Activated CD8-positive, alpha-beta T cell treated with anti-CD3 and anti-CD28 coated beads for 36 hours (primary cell): ENCODE measurements around the gene FRAT2. TPM values are rescaled to one million over a fixed set of nuclear protein-coding genes. Genes with fewer than 3 reads are reported as not detected.
"Not testable (repeated sequence)": the region's sequence is repeated elsewhere in the genome, so short reads cannot be mapped to it uniquely, and the experiment has no call there.

Experiments
- ATAC-seq: fragments of 200-7000 bp; cut with Tn5 transposase; one replicate; pipeline ENCODE4 v1.10.0; 2021; ENCODE audit warnings: mild to moderate bottlenecking, moderate library complexity
- CTCF ChIA-PET: fragments of 350-600 bp; sonication (Branson Sonifier 250); formaldehyde crosslinking; loops from one replicate; lab custom pipeline; 2021; ENCODE audit warnings: antibody characterized with exemption; lab: Charles Lee
- POLR2A ChIA-PET: fragments of 350-600 bp; sonication (Branson Sonifier 250); formaldehyde crosslinking; loops from one replicate; lab custom pipeline; 2021; ENCODE audit warnings: antibody characterized with exemption; lab: Charles Lee
- DNase-seq: peaks from one replicate; pipeline ENCODE4 v3.0.0-alpha.2; 2020
- H3K27ac Mint-ChIP-seq: one replicate; pipeline ENCODE4 v1.8.0; 2021; ENCODE audit warnings: mild to moderate bottlenecking, mixed read lengths
- H3K27me3 Mint-ChIP-seq: one replicate; pipeline ENCODE4 v1.8.0; 2021; ENCODE audit warnings: mixed read lengths
- H3K36me3 Mint-ChIP-seq: one replicate; pipeline ENCODE4 v1.8.0; 2021; ENCODE audit warnings: low read depth, mixed read lengths
- H3K4me1 Mint-ChIP-seq: one replicate; pipeline ENCODE4 v1.8.0; 2021; ENCODE audit warnings: low read depth, mixed read lengths
- H3K4me3 Mint-ChIP-seq: one replicate; pipeline ENCODE4 v1.8.0; 2021; ENCODE audit warnings: mild to moderate bottlenecking, moderate library complexity, mixed read lengths
- H3K9me3 Mint-ChIP-seq: one replicate; pipeline ENCODE4 v1.8.0; 2021; ENCODE audit warnings: mixed read lengths
- CTCF ChIP-seq: fragments of 200-600 bp; IDR thresholded peaks from one replicate; pipeline ENCODE4 v1.8.0; 2022; ENCODE audit warnings: antibody characterized with exemption, mild to moderate bottlenecking
- intact Hi-C: fragments of 100-400 bp; cut with micrococcal nuclease; formaldehyde crosslinking; loops from one replicate; pipeline ENCODE4 v1.10.0; 2022
- total RNA-seq, 2 experiments: library from RNA; stranded (reverse); gene quantifications; one replicate each; pipeline ENCODE4 v1.2.3, GENCODE V29; 2021

The FRAT2 gene
- total RNA-seq, 2 experiments from 2014 or later: 5.6 to 6.4 TPM

DNA sequence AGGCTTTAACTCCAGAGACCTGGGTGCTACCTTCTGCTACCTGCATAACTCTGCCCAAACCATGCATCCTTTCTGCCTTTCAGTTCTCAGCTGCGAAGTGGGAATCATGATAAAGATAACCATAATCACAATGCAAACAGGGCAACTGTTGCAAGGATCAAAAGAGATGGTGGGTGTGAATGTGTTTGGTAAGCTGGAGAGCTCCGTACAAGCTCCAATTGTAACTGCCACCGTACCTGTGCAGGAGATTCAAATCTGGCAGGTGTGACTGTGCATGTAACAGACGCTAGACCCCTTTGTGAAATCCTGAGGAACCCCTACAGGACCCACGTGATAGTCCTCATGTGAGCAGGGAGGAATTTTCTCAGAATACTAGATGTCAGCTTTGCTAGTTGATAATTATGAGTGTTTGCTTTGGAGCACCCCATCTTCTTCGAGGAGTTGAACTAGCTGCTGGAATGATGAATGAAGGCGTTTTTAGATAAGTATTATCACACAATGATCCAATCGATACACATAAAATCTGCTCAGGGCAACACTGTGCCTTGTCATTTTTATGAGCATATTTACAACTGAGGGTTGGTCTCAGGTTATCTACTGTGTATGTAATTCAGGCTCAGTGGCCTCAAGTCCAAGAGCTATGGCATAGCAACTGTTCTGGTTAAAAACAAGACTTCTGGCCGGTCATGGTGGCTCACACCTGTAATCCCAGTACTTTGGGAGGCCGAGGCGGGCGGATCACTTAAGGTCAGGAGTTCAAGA lies 15.4 kb upstream of the FRAT2 start:
- no peak for DNase-seq
- Mint-ChIP-seq H3K9me3 (no peaks in the 10 kb centered on the region), H3K4me1 (no peaks in the 10 kb centered on the region), H3K36me3 (no peaks in the 10 kb centered on the region), H3K27ac (no peak overlapping the region), H3K27me3 (no peaks in the 10 kb centered on the region), H3K4me3 (no peak overlapping the region)
- ChIA-PET CTCF (interaction anchor here (0.9 kb wide), 1 partner anchor 16 kb away, joined by 3 read pairs; no protein-coding TSS in a partner anchor), POLR2A (interaction anchor here (0.7 to 1.1 kb wide), 2 partner anchors 9 to 64 kb away, joined by 3 to 4 read pairs; no protein-coding TSS in a partner anchor)
- no peak for ATAC-seq
- TF ChIP-seq CTCF: no peak
- intact Hi-C loops: no loop called here

DNA sequence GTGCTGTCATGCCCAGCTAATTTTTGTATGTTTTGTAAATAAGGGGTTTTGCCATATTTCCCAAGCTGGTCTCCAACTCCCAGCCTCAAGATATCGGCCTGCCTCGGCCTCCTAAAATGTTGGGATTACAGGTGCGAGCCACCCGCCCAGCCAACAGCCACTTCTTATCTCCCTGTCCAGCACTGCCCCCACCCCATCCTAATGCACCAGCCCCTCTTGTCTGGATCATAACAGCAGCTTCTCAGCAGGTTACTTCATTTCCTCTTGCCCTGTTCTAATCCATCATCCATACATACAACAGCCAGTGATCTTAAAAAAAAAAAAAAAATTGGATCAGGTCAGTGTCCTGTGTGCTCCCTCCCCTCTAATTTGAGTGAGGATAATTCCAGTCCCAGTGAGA lies 12.8 kb upstream of the FRAT2 start:
- ATAC-seq: no peak
- no peaks in the 10 kb centered on the region for H3K9me3 Mint-ChIP-seq
- H3K27me3 Mint-ChIP-seq: no peaks in the 10 kb centered on the region
- POLR2A ChIA-PET: no interaction called here
- H3K4me1 Mint-ChIP-seq: no peaks in the 10 kb centered on the region
- no peaks in the 10 kb centered on the region for H3K36me3 Mint-ChIP-seq
- H3K27ac Mint-ChIP-seq: no peak overlapping the region
- TF ChIP-seq CTCF: no peak
- intact Hi-C loops: no loop called here
- DNase-seq: no peak
- H3K4me3 Mint-ChIP-seq: no peak overlapping the region
- CTCF ChIA-PET: no interaction called here

DNA sequence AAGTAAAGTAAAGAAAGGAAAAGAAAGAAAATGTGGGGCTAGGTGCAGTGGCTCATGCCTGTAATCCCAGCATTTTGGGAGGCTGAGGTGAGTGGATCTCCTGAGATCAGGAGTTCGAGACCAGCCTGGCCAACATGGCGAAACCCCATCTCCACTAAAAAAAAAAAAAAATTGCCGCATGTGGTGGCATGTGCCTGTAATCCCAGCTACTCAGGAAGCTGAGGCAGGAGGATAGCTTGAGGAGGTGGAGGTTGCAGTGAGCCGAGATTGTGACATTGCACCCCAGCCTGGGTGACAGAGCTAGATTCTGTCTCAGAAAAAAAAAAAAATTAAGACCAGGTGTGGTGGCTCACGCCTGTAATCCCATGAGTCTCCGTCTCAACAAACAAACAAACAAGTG lies 9.1 kb upstream of the FRAT2 start:
- H3K36me3 Mint-ChIP-seq, POLR2A ChIA-PET, DNase-seq, H3K27me3 Mint-ChIP-seq, H3K4me1 Mint-ChIP-seq, intact Hi-C loops, H3K9me3 Mint-ChIP-seq, H3K27ac Mint-ChIP-seq, H3K4me3 Mint-ChIP-seq, ATAC-seq: not testable (repeated sequence)
- CTCF ChIA-PET: interaction anchor here (0.6 to 1.0 kb wide), 2 partner anchors 11 to 318 kb away, joined by 3 read pairs; no protein-coding TSS in a partner anchor

- intact Hi-C loops: no loop called here
- Mint-ChIP-seq H3K27me3 (no peaks in the 10 kb centered on the region), H3K4me3 (no peak overlapping the region), H3K27ac (no peak overlapping the region), H3K36me3 (no peaks in the 10 kb centered on the region), H3K4me1 (peaks cover 3% of the 10 kb centered on the region), H3K9me3 (no peaks in the 10 kb centered on the region)
- no peak for DNase-seq
- ATAC-seq: no peak
- POLR2A ChIA-PET: no interaction called here
- TF ChIP-seq CTCF: no peak
- CTCF ChIA-PET: interaction anchor here (1.1 to 2.1 kb wide), 2 partner anchors 9 to 63 kb away, joined by 3 to 7 read pairs; no protein-coding TSS in a partner anchor
Measured at GRCh38 chr10:97341416-97341815, 6.9 kb upstream of the FRAT2 start.

GRCh38 chr10:97338041-97338440 lies 3.5 kb upstream of the FRAT2 start:
- no peaks in the 10 kb centered on the region for H3K36me3 Mint-ChIP-seq
- intact Hi-C loops: no loop called here
- no peak for TF ChIP-seq CTCF
- POLR2A ChIA-PET: no interaction called here
- DNase-seq (no peak), ATAC-seq (no peak)
- no peak overlapping the region for H3K4me3 Mint-ChIP-seq
- H3K9me3 Mint-ChIP-seq: no peaks in the 10 kb centered on the region
- CTCF ChIA-PET: no interaction called here
- no peak overlapping the region for H3K27ac Mint-ChIP-seq
- H3K27me3 Mint-ChIP-seq: no peaks in the 10 kb centered on the region
- H3K4me1 Mint-ChIP-seq: peaks cover 12% of the 10 kb centered on the region
